Memory B cell (primary cell): ENCODE results near the gene WNT10A.
A peak's percentile ranks its signal among the peaks of the same experiment; 100 is the strongest.

ENCODE experiments used
- ATAC-seq: fragments of 150-1000 bp; cut with Tn5 transposase; 2 replicates; pipeline ENCODE4 v1.10.0; 2021; ENCODE audit warnings: low read depth, mild to moderate bottlenecking, moderate library complexity
- DNase-seq, 2 donors: peaks; one replicate each; pipeline ENCODE4 v3.0.0; 2022; ENCODE audit warnings: low spot score in 2 of 2
- H3K27ac Mint-ChIP-seq: one replicate; pipeline ENCODE4 v1.8.0; 2022; ENCODE audit warnings: mild to moderate bottlenecking, moderate library complexity, mixed read lengths
- H3K27me3 Mint-ChIP-seq: one replicate; pipeline ENCODE4 v1.8.0; 2022; ENCODE audit warnings: mixed read lengths
- H3K36me3 Mint-ChIP-seq: one replicate; pipeline ENCODE4 v1.8.0; 2022; ENCODE audit warnings: mild to moderate bottlenecking, mixed read lengths
- H3K4me1 Mint-ChIP-seq: one replicate; pipeline ENCODE4 v1.8.0; 2022; ENCODE audit warnings: mixed read lengths
- H3K4me3 Mint-ChIP-seq: one replicate; pipeline ENCODE4 v1.8.0; 2022; ENCODE audit warnings: mild to moderate bottlenecking, moderate library complexity, mixed read lengths
- H3K9me3 Mint-ChIP-seq: one replicate; pipeline ENCODE4 v1.8.0; 2022; ENCODE audit warnings: mixed read lengths

WNT10A gene

GRCh38 chr2:218888341-218888740, 7.7 kb downstream of the WNT10A start:
- ATAC-seq (no peak), DNase-seq (no peak)
- Mint-ChIP-seq H3K4me3 (no peak overlapping the region), H3K9me3 (no peaks in the 10 kb centered on the region), H3K27ac (no peak overlapping the region), H3K27me3 (no peaks in the 10 kb centered on the region), H3K4me1 (peaks cover 37% of the 10 kb centered on the region), H3K36me3 (peaks cover 2% of the 10 kb centered on the region)

- DNase-seq (no peak), ATAC-seq (no peak)
- Mint-ChIP-seq H3K27me3 (no peaks in the 10 kb centered on the region), H3K36me3 (peaks cover 2% of the 10 kb centered on the region), H3K4me3 (no peak overlapping the region), H3K27ac (no peak overlapping the region), H3K4me1 (peaks cover 45% of the 10 kb centered on the region), H3K9me3 (no peaks in the 10 kb centered on the region)
Observed at GRCh38 chr2:218889937-218890336, 9.3 kb downstream of the WNT10A start.

GRCh38 chr2:218890369-218890768, 9.7 kb downstream of the WNT10A start:
- ATAC-seq (no peak), DNase-seq (no peak)
- H3K4me3 Mint-ChIP-seq, result no peak overlapping the region
- H3K4me1 Mint-ChIP-seq, result peaks cover 43% of the 10 kb centered on the region
- H3K27me3 Mint-ChIP-seq, result no peaks in the 10 kb centered on the region
- peaks cover 2% of the 10 kb centered on the region for H3K36me3 Mint-ChIP-seq
- no peaks in the 10 kb centered on the region for H3K9me3 Mint-ChIP-seq
- peak overlapping the region; percentile 59 for H3K27ac Mint-ChIP-seq

GRCh38 chr2:218891275-218892135, 10.9 kb downstream of the WNT10A start:
- no peak for ATAC-seq
- peak in 1 of 2 donors; percentile 14 for DNase-seq
- peak overlapping the region; percentile 99 for H3K27ac Mint-ChIP-seq
- peaks cover 43% of the 10 kb centered on the region for H3K4me1 Mint-ChIP-seq
- H3K27me3 Mint-ChIP-seq, result no peaks in the 10 kb centered on the region
- H3K4me3 Mint-ChIP-seq, result peak overlapping the region; percentile 37
- peaks cover 2% of the 10 kb centered on the region for H3K36me3 Mint-ChIP-seq
- H3K9me3 Mint-ChIP-seq, result no peaks in the 10 kb centered on the region

- Mint-ChIP-seq H3K4me3 (peak overlapping the region; percentile 69), H3K27me3 (no peaks in the 10 kb centered on the region), H3K4me1 (peaks cover 34% of the 10 kb centered on the region), H3K36me3 (peaks cover 2% of the 10 kb centered on the region), H3K27ac (peak overlapping the region; percentile 99), H3K9me3 (no peaks in the 10 kb centered on the region)
- ATAC-seq (peak; percentile 68), DNase-seq (peak; percentile 92 to 93)
Observed at GRCh38 chr2:218892693-218893348, 12.2 kb downstream of the WNT10A start.

GRCh38 chr2:218893349-218894150, 12.9 kb downstream of the WNT10A start:
- Mint-ChIP-seq H3K27me3 (no peaks in the 10 kb centered on the region), H3K9me3 (no peaks in the 10 kb centered on the region), H3K36me3 (peaks cover 2% of the 10 kb centered on the region), H3K4me1 (peaks cover 40% of the 10 kb centered on the region), H3K27ac (peak overlapping the region; percentile 99), H3K4me3 (peak overlapping the region; percentile 69)
- DNase-seq (no peak), ATAC-seq (no peak)

GRCh38 chr2:218894151-218894879, 13.7 kb downstream of the WNT10A start:
- peak overlapping the region; percentile 69 for H3K4me3 Mint-ChIP-seq

GRCh38 chr2:218894880-218895157, 14.2 kb downstream of the WNT10A start:
- ATAC-seq (no peak), DNase-seq (no peak)
- H3K4me3 Mint-ChIP-seq, result no peak overlapping the region
- peaks cover 2% of the 10 kb centered on the region for H3K27me3 Mint-ChIP-seq
- H3K9me3 Mint-ChIP-seq, result no peaks in the 10 kb centered on the region
- H3K36me3 Mint-ChIP-seq, result peaks cover 2% of the 10 kb centered on the region
- peaks cover 41% of the 10 kb centered on the region for H3K4me1 Mint-ChIP-seq
- H3K27ac Mint-ChIP-seq, result peak overlapping the region; percentile 99

More at GRCh38 chr2:218894151-218894879, 13.7 kb downstream of the WNT10A start:
- ATAC-seq, result no peak
- Mint-ChIP-seq H3K27ac (peak overlapping the region; percentile 99), H3K27me3 (no peaks in the 10 kb centered on the region), H3K4me1 (peaks cover 41% of the 10 kb centered on the region), H3K9me3 (no peaks in the 10 kb centered on the region), H3K36me3 (peaks cover 2% of the 10 kb centered on the region)
- peak in 1 of 2 donors; percentile 22 for DNase-seq

- Mint-ChIP-seq H3K4me1 (peaks cover 41% of the 10 kb centered on the region), H3K9me3 (no peaks in the 10 kb centered on the region), H3K36me3 (peaks cover under 1% of the 10 kb centered on the region), H3K27me3 (peaks cover 2% of the 10 kb centered on the region), H3K4me3 (peak overlapping the region; percentile 67), H3K27ac (peak overlapping the region; percentile 99)
- ATAC-seq (no peak), DNase-seq (no peak)
Observed at GRCh38 chr2:218895326-218895725, 14.7 kb downstream of the WNT10A start.

GRCh38 chr2:218895759-218896500, 15.3 kb downstream of the WNT10A start:
- H3K27me3 Mint-ChIP-seq, result peaks cover 8% of the 10 kb centered on the region
- H3K36me3 Mint-ChIP-seq, result no peaks in the 10 kb centered on the region
- ATAC-seq, result no peak
- peak overlapping the region; percentile 67 for H3K4me3 Mint-ChIP-seq
- no peaks in the 10 kb centered on the region for H3K9me3 Mint-ChIP-seq
- peaks cover 41% of the 10 kb centered on the region for H3K4me1 Mint-ChIP-seq
- no peak for DNase-seq
- H3K27ac Mint-ChIP-seq, result peak overlapping the region; percentile 99

- peak overlapping the region; percentile 99 for H3K27ac Mint-ChIP-seq
- no peaks in the 10 kb centered on the region for H3K9me3 Mint-ChIP-seq
- H3K4me3 Mint-ChIP-seq, result peak overlapping the region; percentile 67
- no peaks in the 10 kb centered on the region for H3K36me3 Mint-ChIP-seq
- H3K4me1 Mint-ChIP-seq, result peaks cover 38% of the 10 kb centered on the region
- peak; percentile 82 to 87 for DNase-seq
- peaks cover 11% of the 10 kb centered on the region for H3K27me3 Mint-ChIP-seq
- peak; percentile 63 for ATAC-seq
Observed at GRCh38 chr2:218896501-218897393, 16.1 kb downstream of the WNT10A start.

- Mint-ChIP-seq H3K4me3 (peak overlapping the region; percentile 88), H3K4me1 (peaks cover 36% of the 10 kb centered on the region), H3K27ac (peak overlapping the region; percentile 99), H3K9me3 (no peaks in the 10 kb centered on the region), H3K27me3 (peaks cover 16% of the 10 kb centered on the region), H3K36me3 (no peaks in the 10 kb centered on the region)
- DNase-seq (peak in 1 of 2 donors; percentile 51), ATAC-seq (no peak)
Observed at GRCh38 chr2:218897394-218898108, 16.9 kb downstream of the WNT10A start.
